Keratinocyte (primary cell): ENCODE results near the gene PPP1R12A.

ENCODE experiments used
- CTCF ChIP-seq, 3 experiments: IDR thresholded peaks in 1 of 3; conservative IDR thresholded peaks in 1 of 3; optimal IDR thresholded peaks in 1 of 3; 2 replicates in 2 of 3; 3 replicates in 1 of 3; pipeline versions ENCODE3 to v1.5.1; 2011; ENCODE audit warnings: low read length in 3 of 3, mild to moderate bottlenecking in 3 of 3, moderate library complexity in 2 of 3, control low read depth in 1 of 3, inconsistent platforms in 1 of 3; ENCODE audit not compliant: insufficient read depth in 2 of 3; ENCODE audit errors: extremely low read depth in 1 of 3
- EZH2 ChIP-seq: IDR thresholded peaks from one replicate; pipeline ENCODE4 v1.6.1; 2012; ENCODE audit warnings: inconsistent platforms, mild to moderate bottlenecking, low read length, moderate library complexity

GRCh38 chr12:79935624-79936345 is 888 bp upstream of the PPP1R12A start:
- TF ChIP-seq CTCF (optimal IDR thresholded peaks at IDR 0.05 in 1 of 3, IDR thresholded peaks at IDR 0.05 in 1 of 3, conservative IDR thresholded peaks at IDR 0.05 in 1 of 3; ENCODE audit: extremely low read depth in 1 of 3, insufficient read depth in 2 of 3, low read length in 3 of 3), result no peak
- no peak for TF ChIP-seq EZH2
